Pancreas (tissue), 10 donors: ENCODE results near the gene SLIT3. TPM values are rescaled to one million over a fixed set of nuclear protein-coding genes. Genes with fewer than 3 reads are reported as not detected.

Experiments
- ATAC-seq, 4 donors: fragments of 200-7000 bp; cut with Tn5 transposase; one replicate each; pipeline versions ENCODE4 v1.8.0 to v1.9.1; 2020; ENCODE audit warnings: mild to moderate bottlenecking in 4 of 4, moderate library complexity in 4 of 4
- DNase-seq, 6 donors: peaks; one replicate each; pipeline ENCODE4 v3.0.0-alpha.2; 2020
- FAIRE-seq: peaks from 2 replicates; lab custom pipeline; 2012; peaks lifted over from hg19 to GRCh38; lab: Jason Lieb, UNC
- H3K27ac ChIP-seq, 4 donors: fragments of 200-600 bp; sonication (generic); 1 replicate in 3 of 4; 2 replicates in 1 of 4; pipeline versions ENCODE4 v1.5.0 to v1.8.0; 2020
- H3K27me3 ChIP-seq, 4 donors: fragments of 200-600 bp; one replicate each; pipeline ENCODE4 v1.8.0; 2021
- H3K36me3 ChIP-seq, 3 donors: fragments of 200-600 bp; sonication (generic) in 1 of 3; one replicate each; pipeline versions ENCODE4 v1.5.0 to v1.8.0; 2020 to 2021
- H3K4me1 ChIP-seq, 3 donors: fragments of 200-600 bp; one replicate each; pipeline ENCODE4 v1.8.0; 2021
- H3K4me3 ChIP-seq, 4 donors: fragments of 200-600 bp; sonication (generic) in 2 of 4; one replicate each; pipeline versions ENCODE4 v1.5.0 to v1.8.0; 2020 to 2021
- H3K9me3 ChIP-seq, 4 donors: fragments of 200-600 bp; one replicate each; pipeline ENCODE4 v1.8.0; 2021
- WGBS, 2 donors: extraction: QIAGEN DNeasy Blood & Tissue Kit; methylation state at CpG; one replicate each; pipeline ENCODE4 v1.1.7; 2013; 5-methylcytosine and 5-hydroxymethylcytosine counted together
- intact Hi-C, 3 donors: fragments of 100-400 bp; cut with DNase I; formaldehyde crosslinking; loops; one replicate each; pipeline versions ENCODE4 v1.11.1 to v1.14.2; 2022
- polyA plus RNA-seq, 2 donors: library from polyadenylated mRNA; stranded (reverse); fragments of 200-250 nt; gene quantifications; one replicate each; pipeline ENCODE4 v1.2.3, GENCODE V29; 2013
- total RNA-seq, 6 donors: library from RNA; stranded (reverse); fragmentation: NEBNext Ultra II Directional in 4 of 6; extraction: Animal tissue kit (Norgen Biotek cat#: 25700) in 4 of 6; gene quantifications; one replicate each; pipeline versions ENCODE4 v1.2.1 to v1.2.4, GENCODE V29; 2021 to 2023
- TF ChIP-seq, protein P1 (sequence below), 4 donors: fragments of 200-600 bp; sonication (generic) in 3 of 4; IDR thresholded peaks; one replicate each; pipeline versions ENCODE4 v1.5.0 to v1.8.0; 2021; ENCODE audit warnings: antibody characterized with exemption in 4 of 4
- donor health status: healthy with polysubstance abuse.
- donor health status: DM: no; HTN: no; CAD: no; lungs with moderate emphysema.
- donor health status: DM: no; HTN: no; CAD: no.
- donor health status: control.
- donor health status: control.
- donor health status: Bipolar disorder and iron deficiency.
- donor health status: DM: yes; HTN: yes; CAD: no.
- donor health status: DM: no; HTN: no; CAD: no.
- donor health status: DM: no; HTN: no; CAD: no.
- donor health status: DM: yes; HTN: yes; CAD: no.

Gene SLIT3
- total and polyA plus RNA-seq, 8 donors, result 1.1 to 11.4 (median 2.1) TPM

DNA sequence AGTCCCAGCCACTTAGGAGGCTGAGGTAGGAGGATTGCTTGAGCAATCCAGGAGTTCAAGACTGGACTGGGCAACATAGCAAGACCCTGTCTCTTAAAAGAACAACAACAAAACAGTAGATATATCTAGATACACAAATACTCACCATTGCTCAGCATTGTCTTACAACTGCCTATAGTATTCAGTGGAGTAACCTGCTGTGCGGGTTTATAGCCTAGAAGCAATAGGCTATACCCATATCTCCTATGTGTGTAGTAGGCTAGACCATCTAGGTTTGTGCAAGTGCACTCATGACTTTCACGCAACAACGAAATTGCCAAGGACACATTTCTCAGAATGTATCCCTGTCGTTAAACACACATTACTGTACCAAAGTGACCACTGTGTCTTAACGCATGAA is 44.7 kb downstream of the SLIT3 start:
- WGBS, 2 donors, result 75 to 85% methylated on average over 5 of the region's 5 CpGs
- TF ChIP-seq, protein P1, sequence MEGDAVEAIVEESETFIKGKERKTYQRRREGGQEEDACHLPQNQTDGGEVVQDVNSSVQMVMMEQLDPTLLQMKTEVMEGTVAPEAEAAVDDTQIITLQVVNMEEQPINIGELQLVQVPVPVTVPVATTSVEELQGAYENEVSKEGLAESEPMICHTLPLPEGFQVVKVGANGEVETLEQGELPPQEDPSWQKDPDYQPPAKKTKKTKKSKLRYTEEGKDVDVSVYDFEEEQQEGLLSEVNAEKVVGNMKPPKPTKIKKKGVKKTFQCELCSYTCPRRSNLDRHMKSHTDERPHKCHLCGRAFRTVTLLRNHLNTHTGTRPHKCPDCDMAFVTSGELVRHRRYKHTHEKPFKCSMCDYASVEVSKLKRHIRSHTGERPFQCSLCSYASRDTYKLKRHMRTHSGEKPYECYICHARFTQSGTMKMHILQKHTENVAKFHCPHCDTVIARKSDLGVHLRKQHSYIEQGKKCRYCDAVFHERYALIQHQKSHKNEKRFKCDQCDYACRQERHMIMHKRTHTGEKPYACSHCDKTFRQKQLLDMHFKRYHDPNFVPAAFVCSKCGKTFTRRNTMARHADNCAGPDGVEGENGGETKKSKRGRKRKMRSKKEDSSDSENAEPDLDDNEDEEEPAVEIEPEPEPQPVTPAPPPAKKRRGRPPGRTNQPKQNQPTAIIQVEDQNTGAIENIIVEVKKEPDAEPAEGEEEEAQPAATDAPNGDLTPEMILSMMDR (IDR thresholded peaks at IDR 0.05), result no peak
- H3K27me3 ChIP-seq, result no peaks in the 10 kb centered on the region
- FAIRE-seq (no peak), ATAC-seq (no peak), DNase-seq (no peak)
- H3K9me3 ChIP-seq, result no peaks in the 10 kb centered on the region
- no peaks in the 10 kb centered on the region for H3K4me1 ChIP-seq
- no peaks in the 10 kb centered on the region for H3K36me3 ChIP-seq
- no peak overlapping the region for H3K4me3 ChIP-seq
- no peak overlapping the region for H3K27ac ChIP-seq
- intact Hi-C loops, result no loop called here

DNA sequence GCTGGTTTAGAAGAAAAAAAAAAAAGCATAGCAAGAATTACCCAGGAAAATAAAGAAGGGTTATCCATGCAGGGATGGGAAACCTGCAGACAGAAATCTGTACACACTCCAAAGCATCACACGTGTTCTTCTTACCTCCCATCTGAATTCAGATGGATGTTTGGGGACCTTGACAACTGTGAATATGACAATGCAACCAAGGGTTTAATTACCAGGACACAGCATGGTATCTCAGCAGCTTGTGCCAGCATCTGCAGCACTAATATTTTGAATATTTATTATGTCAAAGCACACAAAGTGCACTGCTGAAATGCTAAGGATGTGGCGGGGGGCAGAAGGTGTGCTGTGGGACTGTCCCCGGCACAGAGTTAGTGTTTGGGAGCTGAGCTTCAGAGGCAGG is 47.9 kb downstream of the SLIT3 start:
- Histone ChIP-seq H3K36me3 (no peaks in the 10 kb centered on the region), H3K9me3 (no peaks in the 10 kb centered on the region), H3K27me3 (no peaks in the 10 kb centered on the region), H3K4me3 (no peak overlapping the region), H3K4me1 (no peaks in the 10 kb centered on the region), H3K27ac (no peak overlapping the region)
- no peak for ATAC-seq
- FAIRE-seq, result no peak
- TF ChIP-seq, protein P1 (IDR thresholded peaks at IDR 0.05), result no peak
- no peak for DNase-seq
- 47 to 66% methylated on average over 3 of the region's 3 CpGs for WGBS, 2 donors
- intact Hi-C loops, result no loop called here

DNA sequence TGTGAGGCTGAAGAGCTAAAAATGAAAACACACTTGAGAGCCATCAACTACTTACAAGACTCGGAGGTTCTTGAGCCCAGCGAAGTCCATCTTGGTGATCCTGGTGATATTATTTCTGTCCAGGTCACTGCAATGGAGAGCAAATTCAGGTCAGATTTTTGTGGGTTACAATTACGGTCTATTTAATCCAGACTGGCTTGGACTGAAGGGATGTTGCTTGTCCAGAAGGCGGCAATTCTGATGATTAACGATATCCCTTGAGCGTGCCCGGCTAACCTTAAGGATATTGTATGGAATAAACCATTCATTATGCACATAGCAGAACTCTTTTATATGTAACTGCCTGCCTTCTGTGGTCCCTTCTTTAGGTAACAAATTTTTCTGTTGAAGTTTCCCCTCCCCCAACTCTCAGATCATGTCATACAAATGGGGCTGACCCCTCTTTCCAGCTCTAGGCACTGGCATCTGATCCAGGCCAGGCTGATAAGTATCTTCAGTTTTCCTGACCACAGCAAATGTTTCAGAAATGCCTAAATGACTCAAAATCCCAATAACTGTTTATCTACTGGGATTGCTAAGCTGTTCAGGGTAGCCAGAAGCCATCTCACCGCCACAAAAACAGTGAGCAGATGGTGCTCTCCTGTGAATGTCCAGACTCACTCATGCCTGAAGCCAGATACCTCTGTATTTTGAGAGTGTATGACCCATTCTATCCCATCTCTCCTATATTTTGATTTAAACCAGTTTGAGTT is 49.4 kb downstream of the SLIT3 start:
- H3K27me3 ChIP-seq, result no peaks in the 10 kb centered on the region
- ATAC-seq (no peak), DNase-seq (no peak), FAIRE-seq (no peak)
- intact Hi-C loops, result no loop called here
- no peaks in the 10 kb centered on the region for H3K4me1 ChIP-seq
- H3K9me3 ChIP-seq, result no peaks in the 10 kb centered on the region
- no peaks in the 10 kb centered on the region for H3K36me3 ChIP-seq
- TF ChIP-seq, protein P1 (IDR thresholded peaks at IDR 0.05), result no peak
- H3K27ac ChIP-seq, result no peak overlapping the region
- WGBS, 2 donors, result 79 to 80% methylated on average over 8 of the region's 8 CpGs
- no peak overlapping the region for H3K4me3 ChIP-seq

DNA sequence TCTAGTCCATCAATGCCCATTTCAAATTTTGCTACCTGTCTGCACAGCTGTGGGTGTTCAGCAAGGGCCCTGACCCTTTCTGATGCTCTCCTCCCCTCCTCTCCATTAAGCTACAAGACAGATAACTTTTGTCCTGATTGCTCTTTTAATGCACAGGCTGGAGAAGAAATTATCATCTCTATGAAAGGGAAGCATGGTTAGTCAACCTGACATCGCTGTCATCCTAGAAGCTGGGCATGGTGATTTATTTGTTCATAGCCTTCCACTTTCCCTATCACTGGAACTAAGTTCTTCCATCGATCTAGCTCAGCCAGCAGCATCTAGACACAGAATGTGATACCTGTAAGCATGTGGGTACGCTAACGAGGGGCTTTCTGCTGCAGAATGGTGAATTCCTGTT is 50.1 kb downstream of the SLIT3 start:
- TF ChIP-seq, protein P1 (IDR thresholded peaks at IDR 0.05), result no peak
- WGBS, 2 donors, result 66 to 79% methylated on average over 4 of the region's 4 CpGs
- H3K4me3 ChIP-seq, result no peak overlapping the region
- DNase-seq (no peak), FAIRE-seq (no peak), ATAC-seq (no peak)
- H3K9me3 ChIP-seq, result no peaks in the 10 kb centered on the region
- H3K27ac ChIP-seq, result no peak overlapping the region
- no peaks in the 10 kb centered on the region for H3K4me1 ChIP-seq
- no peaks in the 10 kb centered on the region for H3K36me3 ChIP-seq
- intact Hi-C loops, result no loop called here
- H3K27me3 ChIP-seq, result no peaks in the 10 kb centered on the region

DNA sequence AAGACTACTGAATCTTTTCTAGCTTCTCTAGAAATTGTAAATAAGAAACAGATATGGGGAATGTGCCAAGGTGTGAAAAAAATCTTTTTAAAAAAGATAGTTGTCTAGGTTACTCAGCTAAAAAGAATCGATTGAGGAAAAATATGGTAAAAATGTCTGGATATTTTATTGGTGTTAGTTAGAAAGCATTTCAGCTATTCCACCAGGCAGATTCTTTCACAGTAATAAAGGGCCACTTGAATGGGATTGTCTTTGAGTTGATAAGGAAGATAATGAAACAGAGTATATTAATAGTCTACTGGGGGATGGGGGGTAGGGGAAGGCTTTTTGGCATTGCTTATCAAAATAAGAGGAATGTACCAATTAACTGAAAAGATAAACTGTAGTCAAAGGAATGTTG is 51.9 kb downstream of the SLIT3 start:
- H3K9me3 ChIP-seq, result no peaks in the 10 kb centered on the region
- H3K4me3 ChIP-seq, result no peak overlapping the region
- intact Hi-C loops, result no loop called here
- TF ChIP-seq, protein P1 (IDR thresholded peaks at IDR 0.05), result no peak
- 14 to 29% methylated on average over 1 of the region's 1 CpG for WGBS, 2 donors
- DNase-seq, result no peak
- no peaks in the 10 kb centered on the region for H3K4me1 ChIP-seq
- no peaks in the 10 kb centered on the region for H3K36me3 ChIP-seq
- H3K27ac ChIP-seq, result no peak overlapping the region
- no peaks in the 10 kb centered on the region for H3K27me3 ChIP-seq
- FAIRE-seq, result no peak
- peak in 1 of 4 donors; percentile 21 for ATAC-seq
